H1 (cell line): Measurements from ENCODE around the gene SH2B2. TPM values are rescaled to one million over a fixed set of nuclear protein-coding genes. Genes with fewer than 3 reads are reported as not detected.
A peak's percentile ranks its signal among the peaks of the same experiment; 100 is the strongest.

Experiments used
- CTCF ChIA-PET: fragments of 300-600 bp; sonication (Branson Sonifier 250); formaldehyde crosslinking; loops from one replicate; lab custom pipeline; 2021; ENCODE audit not compliant: partially characterized antibody; lab: Charles Lee
- POLR2A ChIA-PET: fragments of 300-600 bp; sonication (Branson Sonifier 250); formaldehyde crosslinking; loops from one replicate; lab custom pipeline; 2021; ENCODE audit warnings: inconsistent platforms; ENCODE audit not compliant: partially characterized antibody; lab: Charles Lee
- DNase-seq, 2 experiments: peaks; one replicate each; pipeline versions ENCODE4 v3.0.0 to v3.0.0-alpha.2; 2010 to 2022; ENCODE audit warnings: low spot score in 2 of 2, low read depth in 1 of 2, mixed read lengths in 1 of 2
- FAIRE-seq: peaks from 2 replicates; lab custom pipeline; 2011; peaks lifted over from hg19 to GRCh38; lab: Jason Lieb, UNC
- H2AFZ ChIP-seq: 2 replicates; pipeline ENCODE4 v1.8.1; 2012; ENCODE audit warnings: low read length, inconsistent platforms
- H2AK5ac ChIP-seq: 2 replicates; pipeline ENCODE4 v1.6.1; 2013; ENCODE audit warnings: low read depth, low read length
- H2BK120ac ChIP-seq: replicated peaks from 2 replicates; pipeline ENCODE3; 2013; ENCODE audit warnings: low read depth, low read length, inconsistent platforms
- H2BK12ac ChIP-seq: 2 replicates; pipeline ENCODE4 v1.6.1; 2013; ENCODE audit warnings: low read depth, low read length
- H2BK15ac ChIP-seq: 2 replicates; pipeline ENCODE4 v1.6.1; 2013; ENCODE audit warnings: low read length
- H2BK20ac ChIP-seq: 2 replicates; pipeline ENCODE4 v1.6.1; 2013; ENCODE audit warnings: low read length
- H2BK5ac ChIP-seq: 2 replicates; pipeline ENCODE4 v1.6.1; 2013; ENCODE audit warnings: low read depth, low read length
- H3K14ac ChIP-seq: 2 replicates; pipeline ENCODE4 v1.6.1; 2013; ENCODE audit warnings: inconsistent platforms; ENCODE audit not compliant: insufficient read length
- H3K18ac ChIP-seq: 2 replicates; pipeline ENCODE4 v1.6.1; 2013; ENCODE audit warnings: low read length; ENCODE audit errors: extremely low read depth
- H3K23ac ChIP-seq: 2 replicates; pipeline ENCODE4 v1.6.1; 2013; ENCODE audit warnings: inconsistent platforms; ENCODE audit not compliant: insufficient read length
- H3K23me2 ChIP-seq: 2 replicates; pipeline ENCODE4 v1.6.1; 2013; ENCODE audit warnings: low read depth, low read length
- H3K27ac ChIP-seq: 2 replicates; pipeline ENCODE4 v1.6.1; 2011; ENCODE audit warnings: low read depth, low read length, inconsistent platforms
- H3K27me3 ChIP-seq, 4 experiments: replicated peaks in 1 of 4; 1 replicate in 1 of 4; 2 replicates in 3 of 4; pipeline versions ENCODE4 v1.6.1 to v1.8.1; 2011 to 2013; ENCODE audit warnings: low read length in 3 of 4, mild to moderate bottlenecking in 3 of 4, inconsistent platforms in 2 of 4, mixed read lengths in 2 of 4, moderate library complexity in 1 of 4; ENCODE audit not compliant: control insufficient read depth in 3 of 4, insufficient read depth in 3 of 4; ENCODE audit errors: extremely low read depth in 1 of 4
- H3K36me3 ChIP-seq, 4 experiments: 2 replicates each; pipeline versions ENCODE4 v1.6.1 to v1.8.1; 2011 to 2013; ENCODE audit warnings: mild to moderate bottlenecking in 4 of 4, low read length in 3 of 4, moderate library complexity in 2 of 4, control low read depth in 1 of 4, inconsistent platforms in 1 of 4; ENCODE audit not compliant: insufficient read depth in 4 of 4, control insufficient read depth in 2 of 4
- H3K4ac ChIP-seq: replicated peaks from 2 replicates; pipeline ENCODE3; 2013; ENCODE audit warnings: low read length, low read depth, mixed read lengths, inconsistent platforms; ENCODE audit not compliant: insufficient read length
- H3K4me1 ChIP-seq, 4 experiments: replicated peaks in 1 of 4; 1 replicate in 1 of 4; 2 replicates in 3 of 4; pipeline versions ENCODE4 v1.6.1 to v1.8.1; 2011 to 2013; ENCODE audit warnings: low read length in 3 of 4, inconsistent platforms in 2 of 4, mixed read lengths in 1 of 4; ENCODE audit not compliant: insufficient read depth in 4 of 4, control insufficient read depth in 3 of 4
- H3K4me2 ChIP-seq, 2 experiments: 2 replicates each; pipeline versions ENCODE4 v1.6.1 to v1.8.1; 2011 to 2013; ENCODE audit warnings: low read depth in 2 of 2, low read length in 2 of 2, control low read depth in 1 of 2, inconsistent platforms in 1 of 2, mild to moderate bottlenecking in 1 of 2; ENCODE audit not compliant: insufficient read depth in 1 of 2
- H3K4me3 ChIP-seq, 4 experiments: fragments of 200-600, 300-600 bp in 1 of 4; sonication (generic), shearing (Covaris generic), sonication (Bioruptor Twin) in 1 of 4; 2 replicates each; pipeline versions ENCODE4 v1.5.1 to v1.8.1; 2011 to 2016; ENCODE audit warnings: low read length in 4 of 4, low read depth in 3 of 4, control low read depth in 2 of 4, inconsistent platforms in 2 of 4, mild to moderate bottlenecking in 2 of 4, mixed read lengths in 1 of 4, moderate library complexity in 1 of 4; ENCODE audit not compliant: insufficient read depth in 2 of 4; ENCODE audit errors: extremely low read depth in 1 of 4
- H3K56ac ChIP-seq: replicated peaks from 2 replicates; pipeline ENCODE3; 2013; ENCODE audit warnings: low read depth, mild to moderate bottlenecking, mixed read lengths, low read length, inconsistent platforms; ENCODE audit not compliant: insufficient read length
- H3K79me1 ChIP-seq: 2 replicates; pipeline ENCODE4 v1.6.1; 2013; ENCODE audit warnings: low read depth, low read length, control low read depth
- H3K79me2 ChIP-seq, 2 experiments: 2 replicates each; pipeline versions ENCODE4 v1.6.1 to v1.8.1; 2012 to 2013; ENCODE audit warnings: low read length in 2 of 2, mild to moderate bottlenecking in 2 of 2, inconsistent platforms in 1 of 2; ENCODE audit not compliant: insufficient read depth in 2 of 2, control insufficient read depth in 1 of 2
- H3K9ac ChIP-seq, 4 experiments: replicated peaks in 1 of 4; 1 replicate in 1 of 4; 2 replicates in 3 of 4; pipeline versions ENCODE4 v1.6.1 to v1.8.1; 2011 to 2013; ENCODE audit warnings: low read depth in 3 of 4, low read length in 3 of 4, control low read depth in 2 of 4, mild to moderate bottlenecking in 2 of 4, moderate library complexity in 2 of 4, inconsistent platforms in 1 of 4; ENCODE audit errors: extremely low read depth in 1 of 4
- H3K9me3 ChIP-seq, 2 experiments: 2 replicates each; pipeline versions ENCODE4 v1.6.1 to v1.8.1; 2012 to 2013; ENCODE audit warnings: mild to moderate bottlenecking in 2 of 2, moderate library complexity in 2 of 2, control low read depth in 1 of 2, inconsistent platforms in 1 of 2, low read depth in 1 of 2, low read length in 1 of 2, mixed read lengths in 1 of 2; ENCODE audit not compliant: insufficient read depth in 2 of 2
- H4K20me1 ChIP-seq, 2 experiments: replicated peaks in 1 of 2; 2 replicates each; pipeline versions ENCODE3 to v1.8.1; 2011 to 2013; ENCODE audit warnings: inconsistent platforms in 2 of 2, low read length in 2 of 2, mild to moderate bottlenecking in 1 of 2; ENCODE audit not compliant: insufficient read depth in 2 of 2, control insufficient read depth in 1 of 2
- H4K5ac ChIP-seq: 2 replicates; pipeline ENCODE4 v1.6.1; 2013; ENCODE audit warnings: low read length, low read depth, mixed read lengths, inconsistent platforms; ENCODE audit not compliant: insufficient read length
- H4K8ac ChIP-seq: 2 replicates; pipeline ENCODE4 v1.8.0; 2013; ENCODE audit warnings: mild to moderate bottlenecking, moderate library complexity, low read length, inconsistent platforms; ENCODE audit not compliant: insufficient read depth; ENCODE audit errors: extremely low read depth
- H4K91ac ChIP-seq: replicated peaks from 2 replicates; pipeline ENCODE3; 2013; ENCODE audit warnings: low read length, mixed read lengths, inconsistent platforms; ENCODE audit not compliant: insufficient read length
- EZH2 ChIP-seq: fragments of 200-600 bp; sonication (generic); IDR thresholded peaks from 2 replicates; pipeline ENCODE4 v1.7.1; 2012; ENCODE audit warnings: low read depth, mild to moderate bottlenecking, moderate library complexity, low read length, inconsistent platforms; ENCODE audit not compliant: severe bottlenecking
- HDAC2 ChIP-seq, 2 experiments: fragments of 300-600 bp in 1 of 2; sonication (generic) in 1 of 2; IDR thresholded peaks; 2 replicates each; pipeline ENCODE4 v1.6.1; 2011 to 2012; ENCODE audit warnings: low read depth in 2 of 2, low read length in 2 of 2, mild to moderate bottlenecking in 2 of 2, moderate library complexity in 2 of 2, borderline replicate concordance in 1 of 2, inconsistent platforms in 1 of 2
- HDAC6 ChIP-seq: IDR thresholded peaks from one replicate; pipeline ENCODE4 v1.7.1; 2012; ENCODE audit warnings: low read depth, mild to moderate bottlenecking, inconsistent platforms, low read length, moderate library complexity
- POLR2A ChIP-seq, 2 experiments: IDR thresholded peaks; 1 replicate in 1 of 2; 2 replicates in 1 of 2; pipeline ENCODE4 v1.6.1; 2011; ENCODE audit warnings: low read depth in 2 of 2, low read length in 2 of 2, mild to moderate bottlenecking in 2 of 2; ENCODE audit errors: control extremely low read depth in 1 of 2
- RNF2 ChIP-seq: fragments of 200-900, 300-1000 bp; sonication (generic); IDR thresholded peaks from 2 replicates; pipeline ENCODE4 v1.7.1; 2016; ENCODE audit warnings: borderline replicate concordance, low read depth, mild to moderate bottlenecking, antibody characterized with exemption, low read length; ENCODE audit not compliant: poor library complexity, severe bottlenecking; ENCODE audit errors: missing control alignments
- SAP30 ChIP-seq: fragments of 300-600 bp; sonication (generic); IDR thresholded peaks from 2 replicates; pipeline ENCODE4 v1.7.1; 2012; ENCODE audit warnings: low read length, moderate library complexity, mild to moderate bottlenecking, inconsistent platforms; ENCODE audit not compliant: insufficient read depth, insufficient replicate concordance
- SIX5 ChIP-seq: IDR thresholded peaks from 2 replicates; pipeline ENCODE4 v1.6.1; 2011; ENCODE audit warnings: mild to moderate bottlenecking, low read depth, low read length
- SP4 ChIP-seq: IDR thresholded peaks from 2 replicates; pipeline ENCODE4 v1.6.1; 2012; ENCODE audit warnings: low read length, inconsistent platforms
- TAF1 ChIP-seq: IDR thresholded peaks from 2 replicates; pipeline ENCODE4 v1.6.1; 2011; ENCODE audit warnings: mild to moderate bottlenecking, low read depth, low read length
- TAF7 ChIP-seq: optimal IDR thresholded peaks from 2 replicates; pipeline ENCODE3; 2011; ENCODE audit warnings: low read depth, mild to moderate bottlenecking, inconsistent platforms, low read length, moderate library complexity, borderline replicate concordance
- WGBS, 2 experiments: shearing (Covaris generic) in 1 of 2; methylation state at CpG; one replicate each; pipeline versions ENCODE4 v1.1.6 to v1.1.7; 2013 to 2015; ENCODE audit warnings: low lambda C conversion rate in 2 of 2, mixed read lengths in 2 of 2, inconsistent platforms in 1 of 2, low coverage in 1 of 2, missing lambda C conversion rate in 1 of 2; ENCODE audit not compliant: insufficient replicate concordance in 2 of 2, insufficient coverage in 1 of 2, insufficient read length in 1 of 2; ENCODE audit errors: extremely low coverage in 1 of 2, missing lambda C conversion rate in 1 of 2; 5-methylcytosine and 5-hydroxymethylcytosine counted together
- polyA plus RNA-seq, 7 experiments: library from polyadenylated mRNA; depleted of rRNA in 3 of 7; stranded (reverse) in 5 of 7; unstranded in 2 of 7; fragments of >200 nt in 5 of 7; fragments of 200-250 nt in 2 of 7; gene quantifications; 1 replicate in 5 of 7; 2 replicates in 1 of 7; 4 replicates in 1 of 7; pipeline versions ENCODE4 v1.2.1 to v1.2.3, GENCODE V29; 2011 to 2013; ENCODE audit warnings: missing spikeins in 2 of 7, mixed read lengths in 2 of 7
- total RNA-seq: library from RNA; stranded (reverse); fragmentation: NEBNext Ultra II Directional; extraction: Animal tissue kit (Norgen Biotek cat#: 25700); gene quantifications from 2 replicates; pipeline ENCODE4 v1.2.1, GENCODE V29; 2021

The SH2B2 gene
- total and polyA plus RNA-seq, 2 of the 8 experiments (the other 6 are each of a cell fraction or from before 2014, with no cell fraction given) = 11.5 to 18.7 TPM

GRCh38 chr7:102282465-102283362, 4.0 kb upstream of the SH2B2 start:
- H3K79me2 ChIP-seq = no peaks in the 10 kb centered on the region
- ChIA-PET CTCF (interaction anchor here (0.5 to 7.5 kb wide), 6 partner anchors 10 to 121 kb away, joined by 3 to 118 read pairs (median 9); partner anchors contain the start of gene PRKRIP1), POLR2A (interaction anchor here (0.6 to 2.6 kb wide), 5 partner anchors 10 to 159 kb away, joined by 3 to 12 read pairs (median 3); partner anchors contain the start of gene PRKRIP1)
- TF ChIP-seq TAF7 (no peak), RNF2 (no peak), SAP30 (no peak), HDAC2 (IDR thresholded peaks at IDR 0.05; ENCODE audit: borderline replicate concordance in 1 of 2, low read depth in 2 of 2, low read length in 2 of 2) (no peak), SP4 (no peak), SIX5 (no peak), TAF1 (no peak), POLR2A (IDR thresholded peaks at IDR 0.05; ENCODE audit: control extremely low read depth in 1 of 2, low read depth in 2 of 2, low read length in 2 of 2) (no peak), HDAC6 (no peak), EZH2 (no peak)

More at GRCh38 chr7:102282465-102283362, 4.0 kb upstream of the SH2B2 start:
- no peaks in the 10 kb centered on the region for H3K36me3 ChIP-seq
- H3K14ac ChIP-seq = no peak overlapping the region
- H4K8ac ChIP-seq = peak overlapping the region; percentile 71; the same call in 1 of the 2 replicates
- no peak overlapping the region for H3K27ac ChIP-seq
- no peaks in the 10 kb centered on the region for H4K20me1 ChIP-seq
- peaks cover 0 to 4% (median 3%) of the 10 kb centered on the region in 4 experiments; a peak in 3 of 7 replicates for H3K27me3 ChIP-seq
- no peak overlapping the region for H4K5ac ChIP-seq
- no peak overlapping the region for H2BK15ac ChIP-seq
- no peak overlapping the region for H2BK12ac ChIP-seq
- no peak overlapping the region for H2BK120ac ChIP-seq
- 91% methylated on average over 31 of the region's 32 CpGs; no CpG with 5 or more reads in 1 of the 2 experiments for WGBS, 2 experiments
- no peak overlapping the region for H3K9ac ChIP-seq
- no peak overlapping the region for H4K91ac ChIP-seq
- FAIRE-seq = no peak
- H2AK5ac ChIP-seq = no peak overlapping the region
- H3K4me2 ChIP-seq = no peak overlapping the region
- no peak overlapping the region for H3K4ac ChIP-seq
- no peaks in the 10 kb centered on the region for H3K9me3 ChIP-seq
- no peak for DNase-seq
- H2BK5ac ChIP-seq = no peak overlapping the region
- no peaks in the 10 kb centered on the region for H3K79me1 ChIP-seq
- no peak overlapping the region for H3K4me3 ChIP-seq
- H3K23me2 ChIP-seq = peaks cover 11% of the 10 kb centered on the region; the same call in 1 of the 2 replicates
- H3K23ac ChIP-seq = no peak overlapping the region
- no peak overlapping the region for H2BK20ac ChIP-seq
- peaks cover 2 to 16% (median 8%) of the 10 kb centered on the region in 4 experiments for H3K4me1 ChIP-seq
- no peak overlapping the region for H3K56ac ChIP-seq
- no peak overlapping the region for H3K18ac ChIP-seq
- H2AFZ ChIP-seq = no peak overlapping the region
